ENCODE results near the gene C19orf73. TPM values are rescaled to one million over a fixed set of nuclear protein-coding genes. Genes with fewer than 3 reads are reported as not detected.

The C19orf73 gene
- total RNA-seq, result 1.0 and 1.3 TPM in 2 replicates
- long read RNA-seq, partial matches to known transcripts, result 0 of 1 reads
- long read RNA-seq, other reads (novel, unspliced or antisense), result 0 of 1 reads

GRCh38 chr19:49118565-49119410, at the start of gene C19orf73:
Gene C19orf73, minus strand, starts transcription at chr19:49119143. Its CDS starts 121 bp downstream, at chr19:49119022.
- Mint-ChIP-seq H3K4me3 (peak within 1 kb of the TSS; percentile 87), H3K4me1 (peaks cover 34% of the 10 kb centered on the region), H3K27me3 (ENCODE audit: low read depth) (peaks cover 41% of the 10 kb centered on the region), H3K36me3 (ENCODE audit: low read depth) (no peaks in the 10 kb centered on the region), H3K27ac (ENCODE audit: unreplicated experiment) (peak within 1 kb of the TSS; percentile 81), H3K9me3 (no peaks in the 10 kb centered on the region)
- no peak for TF ChIP-seq CTCF (conservative IDR thresholded peaks at IDR 0.05)
- peak; percentile 88 for DNase-seq (ENCODE audit: low read depth, low spot score)

- Mint-ChIP-seq H3K36me3 (ENCODE audit: low read depth) (peaks cover 3% of the 10 kb centered on the region), H3K27ac (ENCODE audit: unreplicated experiment) (no peak overlapping the region), H3K27me3 (ENCODE audit: low read depth) (peaks cover 3% of the 10 kb centered on the region), H3K9me3 (no peaks in the 10 kb centered on the region), H3K4me1 (no peaks in the 10 kb centered on the region), H3K4me3 (no peak overlapping the region)
- no peak for TF ChIP-seq CTCF (conservative IDR thresholded peaks at IDR 0.05)
- no peak for DNase-seq (ENCODE audit: low read depth, low spot score)
Observed at GRCh38 chr19:49168421-49168820, 49.5 kb upstream of the C19orf73 start.

GRCh38 chr19:49167857-49168409, 49.0 kb upstream of the C19orf73 start:
- no peak for TF ChIP-seq CTCF (conservative IDR thresholded peaks at IDR 0.05)
- Mint-ChIP-seq H3K4me1 (no peaks in the 10 kb centered on the region), H3K27ac (ENCODE audit: unreplicated experiment) (no peak overlapping the region), H3K4me3 (no peak overlapping the region), H3K27me3 (ENCODE audit: low read depth) (peaks cover 3% of the 10 kb centered on the region), H3K9me3 (no peaks in the 10 kb centered on the region), H3K36me3 (ENCODE audit: low read depth) (peaks cover 3% of the 10 kb centered on the region)
- no peak for DNase-seq (ENCODE audit: low read depth, low spot score)

- Mint-ChIP-seq H3K27me3 (ENCODE audit: low read depth) (peaks cover 3% of the 10 kb centered on the region), H3K36me3 (ENCODE audit: low read depth) (peaks cover 3% of the 10 kb centered on the region), H3K4me1 (no peaks in the 10 kb centered on the region), H3K27ac (ENCODE audit: unreplicated experiment) (no peak overlapping the region), H3K9me3 (no peaks in the 10 kb centered on the region), H3K4me3 (no peak overlapping the region)
- no peak for DNase-seq (ENCODE audit: low read depth, low spot score)
- TF ChIP-seq CTCF (conservative IDR thresholded peaks at IDR 0.05), result no peak
Observed at GRCh38 chr19:49165865-49166301, 46.9 kb upstream of the C19orf73 start.

GRCh38 chr19:49165111-49165750, 46.3 kb upstream of the C19orf73 start:
- TF ChIP-seq CTCF (conservative IDR thresholded peaks at IDR 0.05), result no peak
- no peaks in the 10 kb centered on the region for H3K9me3 Mint-ChIP-seq
- H3K27me3 Mint-ChIP-seq (ENCODE audit: low read depth), result peaks cover 3% of the 10 kb centered on the region
- DNase-seq (ENCODE audit: low read depth, low spot score), result no peak
- no peak overlapping the region for H3K4me3 Mint-ChIP-seq
- H3K4me1 Mint-ChIP-seq, result no peaks in the 10 kb centered on the region
- no peaks in the 10 kb centered on the region for H3K36me3 Mint-ChIP-seq (ENCODE audit: low read depth)
- H3K27ac Mint-ChIP-seq (ENCODE audit: unreplicated experiment), result no peak overlapping the region

Data from neural crest cell (in vitro differentiated cells).